GM12892 (cell line): Measurements from ENCODE around the gene HAPLN2.

ENCODE experiments used
- POLR2A ChIP-seq: IDR thresholded peaks from 2 replicates; pipeline ENCODE4 v1.6.1; 2011; ENCODE audit warnings: low read depth, low read length, control low read depth
- POLR2AphosphoS5 ChIP-seq: IDR thresholded peaks from 2 replicates; pipeline ENCODE4 v1.6.1; 2011; ENCODE audit warnings: low read depth, low read length, control low read depth
- TAF1 ChIP-seq: IDR thresholded peaks from 2 replicates; pipeline ENCODE4 v1.6.1; 2011; ENCODE audit warnings: low read depth, mild to moderate bottlenecking, control low read depth, low read length, borderline replicate concordance

- TF ChIP-seq POLR2AphosphoS5 (no peak), TAF1 (no peak), POLR2A (no peak)
These were observed 11.1 kb upstream of the HAPLN2 start for GRCh38 chr1:156608036-156608674.
